ENCODE results near the gene SSH2.

SSH2 gene

DNA sequence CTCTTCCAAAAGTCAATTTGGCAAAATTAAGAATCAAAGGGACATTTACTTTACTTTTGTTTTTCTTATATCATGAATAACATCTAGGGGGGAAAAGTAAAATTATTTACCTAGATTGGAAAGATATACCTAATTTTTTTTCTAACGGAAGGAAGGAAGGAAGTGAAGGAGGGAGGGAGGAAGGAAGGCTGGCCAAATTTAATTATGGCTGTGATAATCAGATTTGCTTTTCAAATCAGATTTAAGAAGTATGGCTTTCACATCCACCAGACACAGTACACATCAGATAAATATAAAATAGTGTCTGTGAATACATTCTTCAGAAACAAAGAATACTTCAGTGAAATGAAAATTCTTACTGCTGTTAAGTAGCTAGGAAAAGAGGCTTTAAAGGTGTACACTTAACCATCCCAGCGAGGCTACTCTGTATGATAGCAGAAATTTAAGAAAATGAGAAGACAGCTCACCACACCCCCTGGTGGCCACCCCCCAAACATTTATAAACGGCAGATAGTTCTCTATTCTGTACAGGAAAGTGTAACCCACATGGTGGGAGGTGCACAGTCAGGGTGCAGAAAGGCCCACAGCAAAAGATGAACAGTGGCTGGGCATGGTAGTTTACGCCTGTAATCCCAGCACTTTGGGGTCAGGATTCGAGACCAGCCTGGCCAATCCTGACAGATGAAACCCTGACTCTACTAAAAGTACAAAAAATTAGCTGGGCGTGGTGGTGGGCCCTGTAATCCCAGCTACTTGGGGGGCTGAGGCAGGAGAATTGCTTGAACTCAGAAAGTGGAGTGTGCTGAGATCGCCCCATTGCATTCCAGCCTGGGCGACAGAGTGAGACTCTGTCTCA lies 150.8 kb downstream of the SSH2 start:
- DNase-seq (ENCODE audit: low read depth in 2 of 2, low spot score in 1 of 2), result peak; percentile 71 to 78

DNA sequence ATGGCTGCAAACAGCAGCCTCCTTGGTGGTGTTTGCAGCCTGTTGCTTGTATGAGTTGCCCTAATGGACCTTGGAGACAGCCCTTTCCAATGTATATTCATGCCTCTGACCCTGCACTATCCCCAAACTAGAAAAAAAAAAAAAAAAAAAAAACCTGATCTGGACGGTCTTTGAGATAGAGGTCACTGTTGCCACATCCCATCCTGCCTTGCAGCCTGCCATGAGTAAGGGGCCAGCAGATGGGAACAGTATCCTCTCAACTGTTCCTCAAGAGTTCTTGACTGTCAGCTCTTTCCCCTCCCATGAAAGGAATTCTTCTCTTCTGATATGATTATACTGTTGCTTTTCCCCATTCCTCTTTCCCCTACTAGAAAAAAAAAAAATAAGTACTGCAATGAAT lies 152.4 kb downstream of the SSH2 start:
- no peak for DNase-seq (ENCODE audit: low read depth in 2 of 2, low spot score in 1 of 2)

DNA sequence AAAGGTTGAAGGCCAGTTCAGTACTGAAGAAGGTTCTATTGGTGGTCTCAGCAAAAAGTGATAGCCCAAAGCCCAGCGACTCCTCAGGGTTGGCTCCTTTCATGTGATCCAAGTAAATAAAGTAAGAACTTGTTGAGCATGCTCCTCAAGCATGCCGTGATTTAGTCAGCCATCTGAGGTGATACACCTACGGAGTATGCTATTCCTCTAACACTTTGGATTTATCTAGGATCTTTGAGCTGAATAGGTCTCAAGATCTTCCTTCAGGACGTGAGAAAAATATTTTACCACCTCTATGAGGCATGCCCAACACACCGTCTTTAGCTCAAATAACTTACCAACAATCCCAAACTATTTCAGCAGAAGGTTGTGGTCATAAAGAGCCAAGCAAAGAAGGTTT lies 154.0 kb downstream of the SSH2 start:
- no peak for DNase-seq (ENCODE audit: low read depth in 2 of 2, low spot score in 1 of 2)

- DNase-seq (ENCODE audit: low read depth in 2 of 2, low spot score in 1 of 2), result no peak
Measured at GRCh38 chr17:29772981-29773380, 157.0 kb downstream of the SSH2 start.

- no peak for DNase-seq (ENCODE audit: low read depth in 2 of 2, low spot score in 1 of 2)
Measured at GRCh38 chr17:29771546-29771945, 158.5 kb downstream of the SSH2 start.

DNA sequence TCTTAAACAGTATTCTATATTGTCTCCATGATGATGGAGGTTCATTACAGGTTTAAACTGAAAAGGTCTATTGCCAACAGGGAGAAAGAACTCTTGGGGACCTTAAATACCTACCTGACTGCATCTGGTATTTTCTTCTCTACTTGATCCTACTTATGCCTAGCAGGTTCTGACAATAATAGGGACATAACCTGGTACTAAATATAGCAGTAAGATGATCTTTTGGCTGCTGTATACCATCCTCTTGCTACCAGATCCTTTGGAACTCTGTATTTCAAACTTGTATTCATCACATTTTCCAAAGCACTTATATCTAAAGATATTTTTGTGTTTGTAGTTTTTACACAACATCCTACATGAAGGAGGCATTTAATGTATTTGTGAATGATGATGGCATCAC lies 160.8 kb downstream of the SSH2 start:
- no peak for DNase-seq (ENCODE audit: low read depth in 2 of 2, low spot score in 1 of 2)

DNA sequence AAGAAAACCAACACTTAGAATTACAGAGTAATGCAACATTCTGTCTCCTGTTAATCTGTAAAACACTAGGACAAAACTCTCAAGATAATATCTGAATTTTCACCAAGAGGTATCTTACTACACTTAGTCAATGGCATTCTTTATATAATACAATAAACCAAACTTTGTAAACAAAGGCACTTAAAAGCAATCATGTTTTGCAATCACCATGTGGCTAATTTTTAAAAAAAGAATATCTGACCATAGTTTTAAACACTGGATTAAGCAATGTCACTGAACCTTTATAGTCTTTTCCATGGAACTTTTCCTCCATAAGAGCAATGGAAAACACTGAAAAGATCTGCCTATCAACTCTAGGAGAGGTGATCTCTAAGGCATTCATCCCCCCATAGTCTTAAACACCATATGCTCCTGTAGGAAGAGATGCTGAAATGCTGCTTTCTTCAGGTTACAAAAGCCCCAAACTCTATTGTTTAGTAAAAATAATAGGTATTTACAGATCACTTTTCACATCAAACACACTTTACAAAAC lies 163.2 kb downstream of the SSH2 start:
- DNase-seq (ENCODE audit: low read depth in 2 of 2, low spot score in 1 of 2), result no peak

DNA sequence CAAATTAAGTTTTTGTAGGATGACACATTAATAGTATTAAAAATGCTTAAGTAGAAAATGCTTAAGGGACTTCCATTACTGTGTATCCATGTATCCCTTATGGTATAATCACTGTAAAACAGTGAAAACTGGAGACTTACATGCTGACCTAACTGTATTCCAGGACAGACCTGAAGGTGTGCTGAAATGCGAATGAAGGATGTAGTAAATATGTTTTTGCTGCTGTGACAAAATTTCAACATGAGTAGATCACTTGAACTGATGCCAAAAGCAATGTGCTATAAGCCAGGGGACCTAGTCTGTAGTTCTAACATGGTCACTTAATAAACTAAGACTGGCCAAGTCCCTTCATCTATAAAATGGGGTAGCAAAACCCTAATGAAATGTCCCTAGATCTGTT lies 165.3 kb downstream of the SSH2 start:
- no peak for DNase-seq (ENCODE audit: low read depth in 2 of 2, low spot score in 1 of 2)

- DNase-seq (ENCODE audit: low read depth in 2 of 2, low spot score in 1 of 2), result no peak
Measured at GRCh38 chr17:29764217-29764616, 165.8 kb downstream of the SSH2 start.

DNA sequence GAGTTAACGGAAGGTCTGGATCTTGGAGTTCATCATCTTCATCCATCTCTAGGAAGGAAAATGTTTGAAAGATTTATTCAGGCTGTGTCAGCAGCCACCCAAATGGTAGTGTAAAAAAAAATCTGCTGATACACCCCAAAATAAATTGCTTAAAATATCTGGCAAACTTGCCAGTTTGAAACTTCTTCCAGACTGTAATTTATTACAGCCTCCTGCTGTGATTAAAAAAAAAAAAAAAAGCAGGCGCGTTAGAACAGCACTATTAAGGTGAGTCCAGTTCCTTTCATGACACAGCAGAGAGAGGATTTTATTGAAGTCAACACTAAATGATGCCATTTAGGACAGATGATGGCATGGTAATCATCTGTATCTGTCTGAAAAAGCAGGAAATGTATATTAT lies 166.8 kb downstream of the SSH2 start:
- no peak for DNase-seq (ENCODE audit: low read depth in 2 of 2, low spot score in 1 of 2)

DNA sequence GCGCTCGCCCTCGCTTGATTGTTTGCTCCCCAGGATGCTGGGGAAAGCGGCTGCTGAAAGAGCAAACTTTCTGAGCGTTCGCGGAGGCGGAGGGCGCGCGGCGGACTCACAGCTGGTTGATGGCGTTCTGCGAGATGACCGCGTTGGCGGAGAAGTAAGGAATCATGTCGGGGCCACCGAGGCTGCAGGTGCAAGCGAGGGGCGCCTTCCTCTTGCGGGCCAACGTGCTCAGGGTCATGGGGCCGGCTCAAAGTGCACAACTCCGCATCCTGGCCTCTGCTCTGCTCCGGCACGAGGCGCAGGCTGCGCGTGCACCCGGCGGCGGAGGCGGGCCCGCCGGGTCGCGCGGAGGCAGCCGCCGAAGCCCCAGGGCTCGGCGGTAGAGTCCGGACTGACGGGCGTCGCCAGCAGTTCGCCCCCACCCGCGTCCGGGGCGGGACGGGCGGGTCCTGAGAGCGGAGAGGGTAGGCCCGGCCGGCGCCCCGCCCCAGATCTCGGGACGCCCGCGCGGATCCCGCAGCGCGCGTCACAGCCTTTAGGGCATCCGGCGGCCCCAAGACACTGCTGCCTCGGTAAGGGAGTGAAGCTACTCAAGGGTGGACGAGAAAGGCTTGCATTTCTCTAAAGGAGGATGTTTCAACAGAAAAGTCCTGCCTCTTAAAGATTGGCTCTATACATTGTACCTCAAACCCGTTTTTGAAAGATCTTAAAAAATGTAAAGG lies 168.8 kb downstream of the SSH2 start:
- DNase-seq (ENCODE audit: low read depth in 2 of 2, low spot score in 1 of 2), result peak; percentile 58 to 80

DNA sequence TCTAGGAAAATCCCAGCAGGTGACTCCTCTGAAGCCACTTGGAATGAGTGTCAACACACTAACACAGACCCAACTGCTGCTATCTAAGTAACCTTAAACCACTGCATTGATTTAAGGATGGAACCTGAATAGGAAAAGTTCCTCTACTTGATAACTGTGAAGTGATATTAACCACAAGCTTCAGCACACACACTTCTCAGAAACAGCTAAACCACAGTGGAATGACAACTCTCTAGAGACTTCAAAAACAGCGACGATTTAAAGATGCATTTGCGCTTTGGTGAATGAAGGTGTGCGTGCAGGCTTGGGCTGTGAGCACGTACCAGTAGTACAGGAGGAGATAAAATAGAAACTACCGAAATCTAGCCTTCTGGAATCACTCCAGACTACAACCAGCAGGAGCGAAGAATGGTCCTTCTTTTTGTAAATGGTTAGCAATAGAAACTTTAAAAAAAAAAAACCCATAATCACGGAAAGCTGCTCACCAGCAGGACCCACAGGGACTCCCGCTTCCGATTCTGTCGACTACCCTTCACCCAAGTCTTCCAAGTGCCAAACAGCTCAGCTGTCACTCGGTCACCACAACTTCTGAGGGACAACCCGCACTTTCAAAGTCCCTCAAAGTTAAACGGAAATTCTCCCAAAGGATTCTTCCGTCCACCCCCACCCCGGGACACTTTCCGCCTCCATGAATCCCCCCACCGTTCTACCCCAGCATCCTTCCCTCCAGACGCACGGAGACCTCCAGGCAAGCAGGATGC lies 169.6 kb downstream of the SSH2 start:
- peak in 1 of 2 donors; percentile 32 for DNase-seq (ENCODE audit: low read depth in 2 of 2, low spot score in 1 of 2)

- no peak for DNase-seq (ENCODE audit: low read depth in 2 of 2, low spot score in 1 of 2)
Measured at GRCh38 chr17:29758255-29758654, 171.8 kb downstream of the SSH2 start.

DNA sequence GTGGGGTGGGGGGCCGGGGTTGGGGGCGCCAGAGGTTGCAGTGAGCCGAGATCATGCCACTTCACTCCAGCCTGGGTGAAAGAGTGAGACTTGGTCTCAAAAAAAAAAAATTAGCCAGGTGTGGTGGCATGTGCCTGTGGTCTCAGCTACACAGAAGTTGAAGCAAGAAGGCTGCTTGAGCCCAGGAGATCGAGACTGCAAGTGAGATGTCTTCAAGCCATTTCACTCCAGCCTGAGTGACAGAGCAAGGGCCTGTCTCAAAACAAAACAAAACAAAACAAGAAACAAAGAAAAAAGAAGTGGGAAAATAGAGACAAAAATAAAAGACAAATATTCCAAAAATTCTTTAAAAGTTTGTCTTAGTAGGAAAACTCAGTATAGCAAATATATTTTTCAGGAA lies 172.2 kb downstream of the SSH2 start:
- DNase-seq (ENCODE audit: low read depth in 2 of 2, low spot score in 1 of 2), result no peak

GRCh38 chr17:29753845-29754439 lies 176.1 kb downstream of the SSH2 start:
- DNase-seq (ENCODE audit: low read depth in 2 of 2, low spot score in 1 of 2), result no peak

- no peak for DNase-seq (ENCODE audit: low read depth in 2 of 2, low spot score in 1 of 2)
Measured at GRCh38 chr17:29749045-29749825, 180.8 kb downstream of the SSH2 start.

DNA sequence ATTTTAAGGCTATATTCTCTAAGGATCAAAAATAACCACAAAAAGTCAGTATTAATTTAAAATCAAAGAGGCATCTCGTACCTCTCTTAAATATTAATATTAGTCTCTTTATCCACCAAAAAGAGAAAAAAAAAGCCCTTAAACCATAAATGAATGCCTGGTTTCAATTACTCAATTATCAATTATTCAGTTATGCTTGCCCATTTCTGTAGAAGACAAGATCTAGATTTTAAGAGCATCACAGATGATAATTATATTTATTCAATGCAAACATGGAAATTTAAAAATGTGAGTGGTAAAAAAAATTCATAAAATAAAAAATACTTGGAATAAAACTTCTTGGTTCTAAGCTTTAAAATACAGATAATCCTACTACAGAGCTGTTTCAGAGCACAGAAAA lies 181.6 kb downstream of the SSH2 start:
- DNase-seq (ENCODE audit: low read depth in 2 of 2, low spot score in 1 of 2), result no peak

DNA sequence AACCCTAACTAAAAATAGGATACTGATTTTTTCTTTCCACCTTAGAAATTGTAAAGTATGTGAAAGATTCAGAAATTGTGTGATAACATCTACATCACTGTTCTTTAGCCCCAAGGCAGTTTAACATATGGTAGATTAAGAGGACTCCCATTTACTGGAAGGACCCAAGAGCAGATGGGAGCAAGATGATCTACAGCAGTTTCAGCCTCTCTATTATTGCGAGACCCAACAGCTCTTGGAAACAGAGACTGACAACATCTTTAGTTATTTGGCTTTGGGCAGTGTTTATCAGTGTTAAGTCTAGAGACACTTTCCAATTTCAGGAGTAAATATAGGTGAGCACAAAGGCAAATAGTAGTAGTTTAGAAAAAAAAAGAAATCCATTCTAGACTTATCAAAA lies 182.4 kb downstream of the SSH2 start:
- DNase-seq (ENCODE audit: low read depth in 2 of 2, low spot score in 1 of 2), result no peak

DNA sequence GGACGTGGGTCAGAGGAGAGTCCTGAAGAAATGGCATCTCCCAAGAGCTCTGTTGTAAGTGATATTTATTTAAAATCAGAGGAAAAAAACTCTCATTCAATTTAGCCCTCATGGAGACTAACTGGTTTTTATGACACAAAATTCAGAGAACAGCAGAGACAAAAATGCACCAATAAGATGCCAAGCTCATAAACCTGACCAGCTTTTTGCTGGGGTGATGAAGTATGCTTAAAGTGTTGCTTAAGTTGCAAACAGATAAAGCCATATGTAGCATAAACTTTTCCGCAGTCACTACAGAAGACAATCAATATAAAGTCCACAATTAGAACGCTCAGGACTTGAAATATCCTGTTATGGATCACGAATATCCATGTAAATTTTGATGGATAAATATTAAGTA lies 183.4 kb downstream of the SSH2 start:
- no peak for DNase-seq (ENCODE audit: low read depth in 2 of 2, low spot score in 1 of 2)

DNA sequence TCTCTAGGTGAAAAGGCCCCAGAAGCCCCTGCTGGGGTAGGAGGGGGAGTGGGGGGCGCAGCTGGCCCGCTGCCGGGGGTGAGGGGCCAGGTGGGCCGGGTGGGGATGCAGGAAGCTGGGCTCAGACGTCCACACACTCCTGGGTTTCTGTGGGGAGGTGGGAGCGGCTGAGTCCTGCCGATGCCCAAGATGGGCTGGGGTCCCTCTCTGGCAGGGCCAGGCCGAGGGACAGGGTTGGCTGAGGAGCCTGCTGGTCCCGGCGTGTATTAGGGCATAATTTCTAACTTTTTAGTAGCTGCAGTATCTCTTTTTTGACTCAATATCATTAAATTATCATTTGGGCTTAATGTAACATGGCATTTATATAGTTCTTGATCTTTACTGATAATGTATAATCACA lies 185.9 kb downstream of the SSH2 start:
- DNase-seq (ENCODE audit: low read depth in 2 of 2, low spot score in 1 of 2), result no peak

- no peak for DNase-seq (ENCODE audit: low read depth in 2 of 2, low spot score in 1 of 2)
Measured at GRCh38 chr17:29742210-29742513, 187.9 kb downstream of the SSH2 start.

All from stimulated activated CD8-positive, alpha-beta memory T cell treated with anti-CD3 and anti-CD28 coated beads, Interleukin-4, amount 100 ng/mL, for 4 hours (primary cell).